ENCODE measurements around the gene KCNE2.
"Not testable (repeated sequence)": the region's sequence is repeated elsewhere in the genome, so short reads cannot be mapped to it uniquely, and the experiment has no call there.

GRCh38 chr21:34375619-34375972 is 11.8 kb downstream of the KCNE2 start:
- TF ChIP-seq CTCF (IDR thresholded peaks at IDR 0.05; ENCODE audit: poor library complexity); EZH2phosphoT487 (IDR thresholded peaks at IDR 0.05; ENCODE audit: low read depth, severe bottlenecking, unreplicated experiment): not testable (repeated sequence)
